B cell (primary cell): Measurements from ENCODE around the gene SPDYE9. TPM values are rescaled to one million over a fixed set of nuclear protein-coding genes. Genes with fewer than 3 reads are reported as not detected.
"Not testable (repeated sequence)": the region's sequence is repeated elsewhere in the genome, so short reads cannot be mapped to it uniquely, and the experiment has no call there.

Source experiments
- ATAC-seq: fragments of 200-7000 bp; cut with Tn5 transposase; one replicate; pipeline ENCODE4 v1.10.0; 2021; ENCODE audit warnings: low read depth, mild to moderate bottlenecking, moderate number of reproducible peaks, moderate library complexity
- CTCF ChIA-PET: fragments of 350-600 bp; sonication (Branson Sonifier 250); formaldehyde crosslinking; loops from one replicate; lab custom pipeline; 2021; ENCODE audit warnings: antibody characterized with exemption, inconsistent platforms; lab: Charles Lee
- POLR2A ChIA-PET: fragments of 350-600 bp; sonication (Branson Sonifier 250); formaldehyde crosslinking; loops from one replicate; lab custom pipeline; 2021; ENCODE audit warnings: antibody characterized with exemption; lab: Charles Lee
- DNase-seq: peaks from one replicate; pipeline ENCODE4 v3.0.0; 2013
- H2AFZ ChIP-seq: 2 replicates; pipeline ENCODE4 v1.6.1; 2012; ENCODE audit warnings: mild to moderate bottlenecking, low read depth, low read length; ENCODE audit not compliant: insufficient read depth, poor library complexity, severe bottlenecking
- H3K27ac ChIP-seq, 2 donors: 1 replicate in 1 of 2; 2 replicates in 1 of 2; pipeline ENCODE4 v1.5.1; 2012 to 2013; ENCODE audit warnings: low read length in 2 of 2, mild to moderate bottlenecking in 2 of 2, moderate library complexity in 1 of 2
- H3K27me3 ChIP-seq, 4 experiments: fragments of 200-600 bp in 1 of 4; sonication (generic) in 1 of 4; replicated peaks in 1 of 4; 1 replicate in 2 of 4; 2 replicates in 2 of 4; pipeline versions ENCODE4 v1.6.1 to v1.7.0; 2013 to 2016; ENCODE audit warnings: low read length in 3 of 4, mild to moderate bottlenecking in 2 of 4, mixed read lengths in 1 of 4, moderate library complexity in 1 of 4; ENCODE audit not compliant: insufficient read depth in 4 of 4, control insufficient read depth in 3 of 4; ENCODE audit errors: control extremely low read depth in 1 of 4
- H3K36me3 ChIP-seq, 2 experiments: replicated peaks in 1 of 2; 1 replicate in 1 of 2; 2 replicates in 1 of 2; pipeline versions ENCODE4 v1.6.1 to v1.7.1; 2013; ENCODE audit warnings: low read length in 1 of 2; ENCODE audit not compliant: insufficient read depth in 2 of 2, control insufficient read depth in 1 of 2; ENCODE audit errors: control extremely low read depth in 1 of 2, extremely low read depth in 1 of 2
- H3K4me1 ChIP-seq, 2 donors: fragments of 200-600 bp in 1 of 2; sonication (generic) in 1 of 2; 1 replicate in 1 of 2; 2 replicates in 1 of 2; pipeline versions ENCODE4 v1.5.1 to v1.6.1; 2013 to 2017; ENCODE audit warnings: low read length in 2 of 2; ENCODE audit not compliant: control insufficient read depth in 2 of 2, insufficient read depth in 2 of 2
- H3K4me2 ChIP-seq: replicated peaks from 2 replicates; pipeline ENCODE3; 2012; ENCODE audit warnings: mild to moderate bottlenecking, low read depth, low read length; ENCODE audit not compliant: poor library complexity, severe bottlenecking
- H3K4me3 ChIP-seq, 5 experiments: fragments of 200-600 bp in 1 of 5; sonication (generic) in 1 of 5; 1 replicate in 3 of 5; 2 replicates in 2 of 5; pipeline versions ENCODE4 v1.5.1 to v1.7.0; 2011 to 2016; ENCODE audit warnings: low read length in 4 of 5, mild to moderate bottlenecking in 4 of 5, low read depth in 2 of 5, control low read depth in 1 of 5, moderate library complexity in 1 of 5; ENCODE audit not compliant: insufficient read depth in 1 of 5; ENCODE audit errors: control extremely low read depth in 1 of 5, extremely low read depth in 1 of 5
- H3K79me2 ChIP-seq: fragments of 200-600 bp; sonication (generic); one replicate; pipeline ENCODE4 v1.6.0; 2016; ENCODE audit warnings: low read length; ENCODE audit not compliant: control insufficient read depth, insufficient read depth
- H3K9ac ChIP-seq: fragments of 200-600 bp; sonication (generic); 2 replicates; pipeline ENCODE4 v1.6.1; 2017; ENCODE audit warnings: mild to moderate bottlenecking, low read length, moderate library complexity
- H3K9me3 ChIP-seq, 3 donors: one replicate each; pipeline versions ENCODE4 v1.6.1 to v1.7.1; 2013; ENCODE audit warnings: low read length in 2 of 3; ENCODE audit not compliant: control insufficient read depth in 2 of 3, insufficient read depth in 1 of 3; ENCODE audit errors: control extremely low read depth in 1 of 3
- H4K20me1 ChIP-seq: 2 replicates; pipeline ENCODE4 v1.6.0; 2012; ENCODE audit warnings: mild to moderate bottlenecking, low read length; ENCODE audit not compliant: insufficient read depth, control insufficient read depth, poor library complexity, severe bottlenecking
- H3K27ac Mint-ChIP-seq: one replicate; pipeline ENCODE4 v1.8.0; 2021; ENCODE audit warnings: mixed read lengths
- H3K27me3 Mint-ChIP-seq: one replicate; pipeline ENCODE4 v1.8.0; 2021; ENCODE audit warnings: mixed read lengths
- H3K4me1 Mint-ChIP-seq: one replicate; pipeline ENCODE4 v1.8.0; 2021; ENCODE audit warnings: mixed read lengths
- H3K4me3 Mint-ChIP-seq: one replicate; pipeline ENCODE4 v1.8.0; 2021; ENCODE audit warnings: mixed read lengths
- H3K9me3 Mint-ChIP-seq: one replicate; pipeline ENCODE4 v1.8.0; 2022; ENCODE audit warnings: mixed read lengths; ENCODE audit not compliant: insufficient read depth
- WGBS: methylation state at CpG from one replicate; pipeline ENCODE4 v1.1.5; 2013; ENCODE audit warnings: missing lambda C conversion rate; ENCODE audit not compliant: insufficient coverage; 5-methylcytosine and 5-hydroxymethylcytosine counted together
- intact Hi-C: fragments of 100-400 bp; cut with micrococcal nuclease; formaldehyde crosslinking; loops from one replicate; pipeline ENCODE4 v1.10.0; 2022
- polyA minus RNA-seq: library from RNA; depleted of rRNA, polyadenylated mRNA; stranded (reverse); fragments of >200 nt; gene quantifications from 2 replicates; pipeline ENCODE4 v1.2.3, GENCODE V29; 2012
- polyA plus RNA-seq: library from polyadenylated mRNA; depleted of rRNA; stranded (reverse); fragments of >200 nt; gene quantifications from 2 replicates; pipeline ENCODE4 v1.2.3, GENCODE V29; 2012
- total RNA-seq, 2 donors: library from RNA; stranded (reverse); fragments of 120-200 nt in 1 of 2; gene quantifications; 1 replicate in 1 of 2; 2 replicates in 1 of 2; pipeline versions ENCODE4 v1.2.3 to v1.2.4, GENCODE V29; 2013 to 2022

The SPDYE9 gene
- total RNA-seq (not detected in 2 replicates), polyA plus RNA-seq (not detected in 2 replicates), polyA minus RNA-seq (not detected in 2 replicates)
- not detected for total RNA-seq (2013)

GRCh38 chr7:73085938-73086337 is at the start of gene SPDYE9:
TSS of gene SPDYE9 (minus strand) at chr7:73086038. CDS start at chr7:73084238, 1,800 bp downstream.
- ATAC-seq, CTCF ChIA-PET, H3K9me3 Mint-ChIP-seq, H3K4me2 ChIP-seq, intact Hi-C loops, H3K27ac ChIP-seq, H3K4me1 ChIP-seq, H3K79me2 ChIP-seq, H2AFZ ChIP-seq, H3K4me3 Mint-ChIP-seq, H3K36me3 ChIP-seq, H3K27me3 ChIP-seq, POLR2A ChIA-PET, H3K9me3 ChIP-seq, DNase-seq, H3K4me3 ChIP-seq, H3K27ac Mint-ChIP-seq, H3K9ac ChIP-seq, H4K20me1 ChIP-seq, H3K27me3 Mint-ChIP-seq, H3K4me1 Mint-ChIP-seq: not testable (repeated sequence)
- WGBS = no CpG with 5 or more reads among the region's 8 CpGs

- H3K27me3 ChIP-seq, H3K4me3 Mint-ChIP-seq, H3K4me3 ChIP-seq, H3K27ac ChIP-seq, intact Hi-C loops, H3K4me1 Mint-ChIP-seq, DNase-seq, H3K4me1 ChIP-seq, H3K9me3 Mint-ChIP-seq, ATAC-seq, POLR2A ChIA-PET, H3K27ac Mint-ChIP-seq, H3K27me3 Mint-ChIP-seq, H3K36me3 ChIP-seq, H3K4me2 ChIP-seq, H3K79me2 ChIP-seq, H4K20me1 ChIP-seq, H3K9ac ChIP-seq, H3K9me3 ChIP-seq, H2AFZ ChIP-seq, CTCF ChIA-PET: not testable (repeated sequence)
- no CpG with 5 or more reads among the region's 2 CpGs for WGBS
Measured at GRCh38 chr7:73134866-73135265, 49.0 kb upstream of the SPDYE9 start.

DNA sequence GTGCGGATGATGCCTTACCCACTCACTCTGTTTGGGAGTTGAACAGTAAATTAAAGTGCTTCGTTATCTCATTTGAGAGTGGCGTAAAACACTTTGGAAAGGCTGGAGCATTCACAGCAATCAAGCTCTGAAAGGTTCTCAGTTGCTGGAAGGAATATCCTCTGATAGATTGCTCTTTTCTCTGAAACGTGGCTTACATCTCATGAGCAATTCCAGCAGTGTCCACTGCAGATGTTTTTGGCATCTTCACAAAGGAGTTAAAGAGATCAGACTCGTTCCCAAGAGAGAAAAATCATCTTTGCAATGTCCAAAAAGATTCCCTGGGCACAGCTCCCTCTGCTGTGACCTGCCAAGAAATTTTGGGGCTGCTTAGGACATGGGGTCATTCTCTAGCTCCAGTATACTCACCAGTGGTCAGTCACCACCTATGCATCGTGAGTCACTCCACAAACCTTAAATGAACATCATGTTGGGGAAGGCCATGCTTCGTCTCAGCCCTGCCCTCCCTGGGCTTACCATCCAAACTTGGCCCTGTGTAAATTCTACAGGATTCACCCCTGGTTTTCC is 46.9 kb upstream of the SPDYE9 start:
- H3K9me3 ChIP-seq, H3K27ac ChIP-seq, H3K4me3 ChIP-seq, CTCF ChIA-PET, H3K36me3 ChIP-seq, ATAC-seq, H3K9ac ChIP-seq, H4K20me1 ChIP-seq, H3K27me3 ChIP-seq, H3K27me3 Mint-ChIP-seq, H3K4me2 ChIP-seq, POLR2A ChIA-PET, H3K9me3 Mint-ChIP-seq, H3K27ac Mint-ChIP-seq, H3K4me3 Mint-ChIP-seq, H3K79me2 ChIP-seq, H3K4me1 Mint-ChIP-seq, DNase-seq, H2AFZ ChIP-seq, intact Hi-C loops, H3K4me1 ChIP-seq: not testable (repeated sequence)
- WGBS = no CpG with 5 or more reads among the region's 7 CpGs

DNA sequence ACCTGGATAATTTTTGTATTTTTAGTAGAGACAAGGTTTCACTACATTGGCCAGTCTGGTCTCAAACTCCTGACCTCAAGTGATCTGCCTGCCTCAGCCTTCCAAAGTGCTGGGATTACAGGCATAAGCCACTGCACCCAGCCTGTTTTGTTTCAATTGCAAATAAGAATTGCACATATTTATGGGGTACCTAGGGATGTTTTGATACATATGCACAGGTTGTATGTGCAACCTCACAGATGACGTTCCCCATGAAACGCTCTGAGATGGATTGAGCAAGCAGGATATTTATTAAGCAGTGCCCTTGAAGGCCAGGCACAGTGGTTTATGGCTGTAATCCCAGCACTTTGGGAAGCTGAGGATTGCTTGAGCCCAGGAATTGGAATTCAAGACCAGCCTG is 44.8 kb upstream of the SPDYE9 start:
- H3K4me1 ChIP-seq, H3K27me3 Mint-ChIP-seq, H3K9me3 Mint-ChIP-seq, H3K36me3 ChIP-seq, H3K4me1 Mint-ChIP-seq, H3K27ac Mint-ChIP-seq, H3K27me3 ChIP-seq, H4K20me1 ChIP-seq, H2AFZ ChIP-seq, H3K27ac ChIP-seq, H3K4me3 ChIP-seq, DNase-seq, H3K4me3 Mint-ChIP-seq, H3K9ac ChIP-seq, H3K79me2 ChIP-seq, POLR2A ChIA-PET, H3K4me2 ChIP-seq, H3K9me3 ChIP-seq, intact Hi-C loops, ATAC-seq, CTCF ChIA-PET: not testable (repeated sequence)
- WGBS = no CpG with 5 or more reads among the region's 2 CpGs
